UCSD-AML1 (cell line): Measurements from ENCODE around the gene C3orf33.
A peak's percentile ranks its signal among the peaks of the same experiment; 100 is the strongest.

Experiments
- DNase-seq: peaks from one replicate; lab custom pipeline; 2025; ENCODE audit not compliant: unreplicated experiment; lab: John Stamatoyannopoulos, UW

Gene C3orf33

DNA sequence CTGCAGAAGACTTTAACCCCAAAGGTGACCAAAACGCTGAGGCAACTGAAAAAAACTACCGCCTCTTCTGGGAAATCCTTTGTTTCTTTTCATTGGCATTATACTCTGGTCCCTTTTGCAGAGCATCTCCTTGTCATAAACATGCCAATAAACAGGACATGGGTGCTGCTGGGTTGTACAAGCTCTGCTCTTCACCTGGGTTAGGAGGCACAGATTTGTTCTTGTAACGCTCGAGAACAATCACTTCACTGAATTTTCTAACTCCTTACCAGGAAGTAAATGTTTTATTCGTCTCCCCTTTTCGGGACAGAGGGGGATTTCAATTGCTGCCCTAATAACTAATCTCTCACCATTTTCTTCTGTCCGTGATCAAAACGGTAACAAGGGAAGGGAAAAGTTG lies 62.5 kb downstream of the C3orf33 start:
- DNase-seq: no peak

DNA sequence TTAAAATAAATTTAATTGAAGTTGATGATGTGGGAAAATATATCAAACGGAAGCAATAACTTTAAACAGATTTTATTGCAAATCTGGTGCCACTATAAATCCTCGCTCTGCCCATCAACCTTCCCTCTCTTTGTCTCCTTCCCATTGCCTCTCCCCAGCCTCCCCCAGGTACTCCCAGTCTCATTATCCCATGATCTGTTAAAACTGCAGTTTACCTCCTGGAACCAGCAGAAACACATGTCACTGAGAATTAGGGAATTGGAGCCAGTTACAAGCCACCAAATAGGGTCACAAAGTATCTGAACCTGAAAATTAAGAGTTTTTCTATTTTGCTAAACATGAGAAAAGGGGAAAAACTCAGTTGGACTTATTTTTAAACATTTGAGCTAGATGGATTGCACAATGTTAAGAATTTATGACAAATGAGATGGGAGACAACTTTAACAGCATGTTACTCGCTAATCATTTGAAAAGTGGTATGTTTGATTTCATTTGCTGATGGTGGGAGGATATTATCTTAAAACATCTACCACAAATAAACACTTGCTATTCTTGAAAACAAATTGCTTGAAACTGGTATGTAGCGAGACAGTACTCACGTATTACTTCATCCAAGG lies 63.6 kb downstream of the C3orf33 start:
- DNase-seq: no peak

DNA sequence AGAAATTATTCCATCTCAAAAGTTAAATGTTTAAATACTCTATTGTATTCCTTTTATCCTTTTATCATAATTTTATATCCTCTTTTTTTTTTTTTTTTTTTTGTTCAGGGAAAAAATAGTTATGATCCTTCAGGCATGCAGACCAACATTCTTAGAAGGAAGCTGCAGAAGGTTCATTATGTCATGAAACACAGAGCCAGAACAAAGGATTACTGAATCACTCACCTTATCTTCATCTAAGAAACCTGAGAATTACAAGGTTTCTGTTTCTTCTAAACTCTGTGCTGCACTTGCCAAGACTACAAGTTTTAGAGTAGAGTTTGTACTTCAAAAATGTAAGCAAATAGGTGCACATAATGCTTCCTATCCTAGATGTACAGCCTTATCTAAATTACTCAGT lies 64.5 kb downstream of the C3orf33 start:
- no peak for DNase-seq

GRCh38 chr3:155741101-155741500 lies 65.0 kb downstream of the C3orf33 start:
- no peak for DNase-seq

DNA sequence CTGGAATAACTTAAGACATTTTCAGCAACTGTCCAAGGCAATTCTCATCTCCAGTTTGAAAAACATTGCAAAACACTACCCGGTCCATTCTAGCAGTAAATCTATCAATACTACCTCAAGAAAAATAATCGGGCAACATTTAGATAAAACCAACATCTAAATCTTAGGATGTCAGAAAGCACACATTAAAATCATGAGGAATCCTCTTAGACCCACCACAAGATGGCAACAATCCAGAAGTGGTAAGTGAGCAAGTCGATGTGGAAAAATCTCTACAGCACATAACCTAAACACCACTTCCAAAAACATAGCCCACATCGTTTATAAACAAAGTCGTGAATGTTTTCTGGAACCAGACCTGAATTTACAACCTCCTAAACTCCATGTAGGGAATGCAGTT lies 66.9 kb downstream of the C3orf33 start:
- no peak for DNase-seq

- no peak for DNase-seq
Measured at GRCh38 chr3:155738580-155739076, 67.5 kb downstream of the C3orf33 start.

DNA sequence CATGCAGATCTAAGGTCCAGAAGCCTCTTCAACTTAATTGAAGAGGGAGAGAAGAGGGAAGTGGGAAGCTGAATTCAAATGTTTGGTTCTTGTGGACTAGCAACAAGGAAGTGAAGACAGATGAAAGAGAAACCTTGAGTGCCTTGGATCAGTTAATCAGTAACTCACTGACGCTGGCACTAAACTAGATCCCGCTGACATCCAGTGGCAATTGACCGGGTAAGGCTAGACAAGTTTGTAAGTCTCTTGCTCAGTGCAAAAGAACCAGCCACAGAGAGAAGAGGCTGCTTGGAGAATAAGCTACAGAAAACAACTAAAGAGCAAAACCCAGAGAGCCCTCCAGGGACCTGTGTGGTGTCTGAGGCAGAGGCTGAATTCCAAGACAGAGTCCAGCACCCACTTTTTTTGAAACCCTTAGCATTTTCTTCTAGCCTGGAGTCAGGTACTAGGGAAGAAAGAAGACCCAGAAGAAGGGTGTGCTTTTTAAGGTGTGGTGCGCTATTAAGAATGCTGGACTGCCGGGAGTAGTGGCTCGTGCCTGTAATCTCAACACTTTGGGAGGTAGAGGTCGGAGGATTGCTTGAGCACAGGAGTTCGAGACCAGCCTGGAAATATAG lies 68.1 kb downstream of the C3orf33 start:
- DNase-seq: peak; percentile 25

- no peak for DNase-seq
Measured at GRCh38 chr3:155736381-155736780, 69.7 kb downstream of the C3orf33 start.

DNA sequence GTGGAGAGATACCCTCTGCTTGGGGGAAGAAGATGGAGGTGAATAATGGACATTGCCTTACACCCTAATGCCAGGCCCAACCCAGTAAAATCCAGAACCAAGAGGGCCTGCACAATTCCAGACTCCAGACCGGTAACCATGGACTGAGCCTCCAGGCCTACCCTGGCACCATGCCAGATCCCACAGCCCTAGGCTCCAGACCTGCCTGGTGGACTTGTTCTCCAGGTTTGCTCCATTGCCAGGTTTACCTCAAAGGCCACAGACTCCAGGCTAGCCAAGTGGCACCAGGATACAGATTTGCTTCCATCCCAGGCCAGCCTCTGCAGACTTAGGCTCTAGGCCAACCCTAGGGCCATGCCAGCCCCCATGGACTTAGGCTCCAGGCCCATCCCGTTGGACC lies 75.2 kb downstream of the C3orf33 start:
- no peak for DNase-seq

DNA sequence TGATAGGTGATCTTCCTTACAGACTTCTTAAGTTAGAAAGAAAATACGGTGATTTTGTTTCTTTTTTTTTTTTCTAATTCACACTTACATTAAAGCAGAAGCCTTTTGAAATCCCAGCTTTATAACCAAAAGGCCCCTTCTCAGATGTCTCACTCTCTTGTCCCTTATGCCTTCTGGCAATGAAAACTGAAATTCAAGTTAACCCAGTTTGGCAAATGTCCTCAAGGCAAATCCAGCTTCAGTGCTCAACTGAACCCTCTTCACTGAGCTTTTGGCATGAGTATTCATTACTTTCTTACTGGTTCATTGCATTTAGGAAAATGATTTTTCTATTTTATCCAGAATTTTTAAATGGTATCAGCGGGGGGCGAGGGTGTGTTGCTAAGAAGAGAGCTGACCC lies 78.2 kb downstream of the C3orf33 start:
- no peak for DNase-seq

DNA sequence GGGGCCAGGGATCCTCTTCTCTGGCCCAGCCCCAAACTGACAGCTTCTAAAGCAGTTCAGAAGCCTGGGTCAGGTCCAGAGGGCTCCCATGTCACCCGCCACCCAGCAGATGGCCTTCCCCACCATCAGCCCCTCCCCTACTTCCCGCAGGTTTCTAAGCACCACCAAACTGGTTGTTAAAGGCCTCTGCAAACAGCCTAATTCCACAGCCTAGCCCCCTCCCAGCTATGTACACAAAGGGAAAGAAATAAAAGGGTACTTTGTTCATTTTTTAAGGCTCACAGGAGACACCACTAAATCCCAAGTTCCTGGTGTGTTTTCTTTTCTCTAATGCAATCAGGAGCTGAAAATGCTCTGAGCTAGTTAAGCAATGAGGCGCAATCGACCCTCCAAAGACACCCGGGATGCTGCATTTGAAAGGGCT lies 91.8 kb downstream of the C3orf33 start:
- no peak for DNase-seq
